Measurements from ENCODE around the gene DNASE2B. TPM values are rescaled to one million over a fixed set of nuclear protein-coding genes. Genes with fewer than 3 reads are reported as not detected.
A peak's percentile ranks its signal among the peaks of the same experiment; 100 is the strongest.

The DNASE2B gene
- polyA plus RNA-seq, 1 donor from 2014 or later, result 27.9 TPM

DNA sequence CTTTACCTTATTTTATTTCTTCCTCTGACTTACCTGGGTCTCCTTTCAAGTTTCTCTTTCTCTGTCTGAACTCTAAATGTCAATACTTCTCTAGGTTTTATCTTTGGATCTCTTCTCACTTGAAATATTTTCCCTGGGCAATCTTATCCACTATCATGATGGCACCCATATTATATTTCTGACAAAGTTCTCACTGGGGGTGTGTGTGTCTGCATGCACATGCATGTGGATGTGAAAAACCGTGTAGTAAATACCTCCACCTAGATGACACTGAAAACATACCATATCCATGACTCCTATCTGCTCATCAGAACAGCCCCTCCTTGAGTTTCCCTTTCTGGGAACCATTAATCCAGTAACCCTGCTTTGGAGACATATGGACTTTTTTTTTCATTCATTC lies 30.9 kb downstream of the DNASE2B start:
- no peak overlapping the region for H3K4me3 ChIP-seq (ENCODE audit: low read length)
- no peaks in the 10 kb centered on the region for H4K20me1 ChIP-seq (ENCODE audit: insufficient read depth)
- H3K27me3 ChIP-seq (ENCODE audit: insufficient read depth, low read depth, low read length), result no peaks in the 10 kb centered on the region
- H3K27ac ChIP-seq (ENCODE audit: low read length), result no peak overlapping the region
- no peak for TF ChIP-seq TAF1 (IDR thresholded peaks at IDR 0.05; ENCODE audit: low read depth)
- TF ChIP-seq POLR2AphosphoS5 (IDR thresholded peaks at IDR 0.05), result no peak
- H3K36me3 ChIP-seq (ENCODE audit: insufficient read depth, low read length), result no peaks in the 10 kb centered on the region
- no peaks in the 10 kb centered on the region for H3K9me3 ChIP-seq (ENCODE audit: low read length)
- no peak overlapping the region for H2AFZ ChIP-seq (ENCODE audit: low read depth, low read length)
- no peak overlapping the region for H3K9ac ChIP-seq (ENCODE audit: low read length)
- H3F3A ChIP-seq (ENCODE audit: insufficient read depth, low read length, poor library complexity, severe bottlenecking), result peaks cover 6% of the 10 kb centered on the region
- H3K4me2 ChIP-seq (ENCODE audit: low read length), result no peak overlapping the region
- H3K79me2 ChIP-seq (replicated peaks; ENCODE audit: insufficient read depth, low read length), result no peaks in the 10 kb centered on the region
- no peaks in the 10 kb centered on the region for H3K9me2 ChIP-seq (ENCODE audit: insufficient read depth, low read length)

DNA sequence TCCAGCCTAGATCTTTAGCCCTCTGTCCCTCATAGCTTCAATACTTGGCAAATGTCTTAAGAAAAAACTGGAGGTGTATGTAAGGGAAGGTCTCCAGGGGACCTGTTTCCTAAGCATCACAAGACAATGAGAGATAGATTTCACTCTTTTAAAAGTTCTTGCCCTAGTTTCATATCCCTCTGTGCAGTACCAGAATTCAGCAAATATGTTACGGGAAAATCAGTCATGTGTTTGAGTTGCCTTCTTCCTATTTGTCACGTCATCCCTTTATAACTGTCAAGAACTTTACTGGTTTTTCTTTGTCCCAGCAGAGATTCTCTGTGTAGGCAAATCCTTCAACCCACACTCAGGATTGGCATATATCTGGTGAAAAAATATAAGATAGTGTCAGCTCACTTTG lies 32.3 kb downstream of the DNASE2B start:
- Histone ChIP-seq H4K20me1 (ENCODE audit: insufficient read depth) (no peaks in the 10 kb centered on the region), H3K4me3 (ENCODE audit: low read length) (no peak overlapping the region), H3K9me2 (ENCODE audit: insufficient read depth, low read length) (no peaks in the 10 kb centered on the region), H3F3A (ENCODE audit: insufficient read depth, low read length, poor library complexity, severe bottlenecking) (peaks cover 6% of the 10 kb centered on the region), H2AFZ (ENCODE audit: low read depth, low read length) (no peak overlapping the region), H3K9ac (ENCODE audit: low read length) (no peak overlapping the region), H3K27me3 (ENCODE audit: insufficient read depth, low read depth, low read length) (no peaks in the 10 kb centered on the region), H3K4me2 (ENCODE audit: low read length) (no peak overlapping the region), H3K9me3 (ENCODE audit: low read length) (no peaks in the 10 kb centered on the region), H3K27ac (ENCODE audit: low read length) (no peak overlapping the region), H3K79me2 (replicated peaks; ENCODE audit: insufficient read depth, low read length) (no peaks in the 10 kb centered on the region), H3K36me3 (ENCODE audit: insufficient read depth, low read length) (no peaks in the 10 kb centered on the region)
- TF ChIP-seq SMC3 (conservative IDR thresholded peaks at IDR 0.05; ENCODE audit: poor library complexity) (no peak), POLR2AphosphoS5 (IDR thresholded peaks at IDR 0.05) (no peak), MXI1 (conservative IDR thresholded peaks at IDR 0.05; ENCODE audit: poor library complexity, severe bottlenecking) (no peak), TAF1 (IDR thresholded peaks at IDR 0.05; ENCODE audit: low read depth) (no peak)
- TF ChIP-seq, protein P1, sequence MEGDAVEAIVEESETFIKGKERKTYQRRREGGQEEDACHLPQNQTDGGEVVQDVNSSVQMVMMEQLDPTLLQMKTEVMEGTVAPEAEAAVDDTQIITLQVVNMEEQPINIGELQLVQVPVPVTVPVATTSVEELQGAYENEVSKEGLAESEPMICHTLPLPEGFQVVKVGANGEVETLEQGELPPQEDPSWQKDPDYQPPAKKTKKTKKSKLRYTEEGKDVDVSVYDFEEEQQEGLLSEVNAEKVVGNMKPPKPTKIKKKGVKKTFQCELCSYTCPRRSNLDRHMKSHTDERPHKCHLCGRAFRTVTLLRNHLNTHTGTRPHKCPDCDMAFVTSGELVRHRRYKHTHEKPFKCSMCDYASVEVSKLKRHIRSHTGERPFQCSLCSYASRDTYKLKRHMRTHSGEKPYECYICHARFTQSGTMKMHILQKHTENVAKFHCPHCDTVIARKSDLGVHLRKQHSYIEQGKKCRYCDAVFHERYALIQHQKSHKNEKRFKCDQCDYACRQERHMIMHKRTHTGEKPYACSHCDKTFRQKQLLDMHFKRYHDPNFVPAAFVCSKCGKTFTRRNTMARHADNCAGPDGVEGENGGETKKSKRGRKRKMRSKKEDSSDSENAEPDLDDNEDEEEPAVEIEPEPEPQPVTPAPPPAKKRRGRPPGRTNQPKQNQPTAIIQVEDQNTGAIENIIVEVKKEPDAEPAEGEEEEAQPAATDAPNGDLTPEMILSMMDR (IDR thresholded peaks at IDR 0.05; ENCODE audit: poor library complexity, severe bottlenecking), result no peak
- TF ChIP-seq, protein P2, sequence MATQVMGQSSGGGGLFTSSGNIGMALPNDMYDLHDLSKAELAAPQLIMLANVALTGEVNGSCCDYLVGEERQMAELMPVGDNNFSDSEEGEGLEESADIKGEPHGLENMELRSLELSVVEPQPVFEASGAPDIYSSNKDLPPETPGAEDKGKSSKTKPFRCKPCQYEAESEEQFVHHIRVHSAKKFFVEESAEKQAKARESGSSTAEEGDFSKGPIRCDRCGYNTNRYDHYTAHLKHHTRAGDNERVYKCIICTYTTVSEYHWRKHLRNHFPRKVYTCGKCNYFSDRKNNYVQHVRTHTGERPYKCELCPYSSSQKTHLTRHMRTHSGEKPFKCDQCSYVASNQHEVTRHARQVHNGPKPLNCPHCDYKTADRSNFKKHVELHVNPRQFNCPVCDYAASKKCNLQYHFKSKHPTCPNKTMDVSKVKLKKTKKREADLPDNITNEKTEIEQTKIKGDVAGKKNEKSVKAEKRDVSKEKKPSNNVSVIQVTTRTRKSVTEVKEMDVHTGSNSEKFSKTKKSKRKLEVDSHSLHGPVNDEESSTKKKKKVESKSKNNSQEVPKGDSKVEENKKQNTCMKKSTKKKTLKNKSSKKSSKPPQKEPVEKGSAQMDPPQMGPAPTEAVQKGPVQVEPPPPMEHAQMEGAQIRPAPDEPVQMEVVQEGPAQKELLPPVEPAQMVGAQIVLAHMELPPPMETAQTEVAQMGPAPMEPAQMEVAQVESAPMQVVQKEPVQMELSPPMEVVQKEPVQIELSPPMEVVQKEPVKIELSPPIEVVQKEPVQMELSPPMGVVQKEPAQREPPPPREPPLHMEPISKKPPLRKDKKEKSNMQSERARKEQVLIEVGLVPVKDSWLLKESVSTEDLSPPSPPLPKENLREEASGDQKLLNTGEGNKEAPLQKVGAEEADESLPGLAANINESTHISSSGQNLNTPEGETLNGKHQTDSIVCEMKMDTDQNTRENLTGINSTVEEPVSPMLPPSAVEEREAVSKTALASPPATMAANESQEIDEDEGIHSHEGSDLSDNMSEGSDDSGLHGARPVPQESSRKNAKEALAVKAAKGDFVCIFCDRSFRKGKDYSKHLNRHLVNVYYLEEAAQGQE (IDR thresholded peaks at IDR 0.05; ENCODE audit: borderline replicate concordance), result no peak

DNA sequence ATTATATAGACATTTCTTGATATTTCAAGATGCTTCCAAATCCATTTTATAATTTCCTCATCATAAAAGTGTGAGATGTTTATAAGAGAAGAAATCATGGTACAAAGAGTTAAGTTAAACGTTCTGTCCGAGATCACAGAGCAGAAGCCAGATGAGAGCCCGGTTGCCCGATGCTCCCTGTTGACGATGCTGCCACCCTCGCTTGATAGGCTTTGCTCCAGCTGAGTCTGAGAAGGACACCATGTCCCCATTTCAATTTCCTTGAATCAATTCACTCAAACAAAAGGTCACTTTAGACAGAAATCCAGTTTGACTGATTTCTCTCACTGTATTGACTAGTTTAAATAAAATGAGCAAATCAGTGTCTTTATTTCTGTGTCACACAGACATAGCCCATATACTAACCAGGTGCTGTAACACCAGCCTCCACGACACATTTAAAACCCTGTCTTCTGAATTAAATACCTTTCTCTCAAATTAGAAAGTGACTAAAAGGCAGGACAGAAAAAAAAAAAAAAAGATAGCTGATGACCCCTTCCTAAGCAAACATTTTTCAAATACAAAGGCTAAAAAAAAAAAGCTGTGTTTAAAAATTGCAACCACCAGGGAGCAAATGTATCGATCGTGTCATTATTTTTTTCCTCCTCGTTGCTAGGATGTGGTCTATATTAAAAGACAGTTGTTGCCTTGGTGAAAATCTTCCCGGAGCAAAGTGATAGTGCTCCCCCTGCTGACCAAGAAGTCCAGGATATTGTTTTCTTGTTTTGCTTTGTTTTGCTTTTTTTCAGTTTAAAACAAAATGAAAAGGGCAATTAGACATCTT lies 35.2 kb downstream of the DNASE2B start:
- Histone ChIP-seq H3K79me2 (replicated peaks; ENCODE audit: insufficient read depth, low read length) (no peaks in the 10 kb centered on the region), H3K27me3 (ENCODE audit: insufficient read depth, low read depth, low read length) (no peaks in the 10 kb centered on the region), H3K4me3 (ENCODE audit: low read length) (peak overlapping the region; percentile 55), H3K4me2 (ENCODE audit: low read length) (peak overlapping the region; percentile 62), H3K9me3 (ENCODE audit: low read length) (no peaks in the 10 kb centered on the region), H3K36me3 (ENCODE audit: insufficient read depth, low read length) (no peaks in the 10 kb centered on the region), H4K20me1 (ENCODE audit: insufficient read depth) (no peaks in the 10 kb centered on the region), H3K27ac (ENCODE audit: low read length) (peak overlapping the region; percentile 93), H2AFZ (ENCODE audit: low read depth, low read length) (peak overlapping the region; percentile 49), H3F3A (ENCODE audit: insufficient read depth, low read length, poor library complexity, severe bottlenecking) (peaks cover 6% of the 10 kb centered on the region), H3K9ac (ENCODE audit: low read length) (peak overlapping the region; percentile 65), H3K9me2 (ENCODE audit: insufficient read depth, low read length) (no peaks in the 10 kb centered on the region)
- TF ChIP-seq, protein P2 (IDR thresholded peaks at IDR 0.05; ENCODE audit: borderline replicate concordance), result peak; percentile 52
- TF ChIP-seq POLR2AphosphoS5 (IDR thresholded peaks at IDR 0.05) (peak; percentile 56), TAF1 (IDR thresholded peaks at IDR 0.05; ENCODE audit: low read depth) (peak; percentile 28), SMC3 (conservative IDR thresholded peaks at IDR 0.05; ENCODE audit: poor library complexity) (peak; percentile 94), MXI1 (conservative IDR thresholded peaks at IDR 0.05; ENCODE audit: poor library complexity, severe bottlenecking) (no peak), EZH2 (IDR thresholded peaks at IDR 0.05; ENCODE audit: borderline replicate concordance, insufficient read depth, low read length, poor library complexity, severe bottlenecking) (no peak), EP300 (conservative IDR thresholded peaks at IDR 0.05; ENCODE audit: poor library complexity, severe bottlenecking) (peak; percentile 71), RAD21 (conservative IDR thresholded peaks at IDR 0.05) (peak; percentile 93)
